Tibial nerve (tissue), 4 donors: ENCODE data around the gene CAP2. TPM values are rescaled to one million over a fixed set of nuclear protein-coding genes. Genes with fewer than 3 reads are reported as not detected.

Experiments used
- DNase-seq, 2 donors: peaks; one replicate each; pipeline ENCODE4 v3.0.0-alpha.2; 2019; ENCODE audit warnings: low spot score in 2 of 2
- H3K27ac ChIP-seq, 4 donors: fragments of 200-600 bp; sonication (generic) in 3 of 4; one replicate each; pipeline ENCODE4 v1.5.1; 2017 to 2019; ENCODE audit warnings: mild to moderate bottlenecking in 1 of 4
- H3K27me3 ChIP-seq, 2 donors: fragments of 200-600 bp; sonication (generic) in 1 of 2; one replicate each; pipeline versions ENCODE4 v1.5.1 to v1.6.0; 2017 to 2019
- H3K36me3 ChIP-seq, 3 donors: fragments of 200-600 bp; sonication (generic); one replicate each; pipeline ENCODE4 v1.5.1; 2018 to 2019
- H3K4me1 ChIP-seq, 4 donors: fragments of 200-600 bp; sonication (generic) in 3 of 4; one replicate each; pipeline ENCODE4 v1.5.1; 2017 to 2019
- H3K4me3 ChIP-seq, 4 donors: fragments of 200-600 bp; sonication (generic) in 3 of 4; one replicate each; pipeline ENCODE4 v1.5.1; 2017 to 2019; ENCODE audit warnings: mild to moderate bottlenecking in 1 of 4, moderate library complexity in 1 of 4
- H3K9me3 ChIP-seq, 4 donors: fragments of 200-600 bp; sonication (generic) in 3 of 4; one replicate each; pipeline ENCODE4 v1.5.1; 2017 to 2019
- EP300 ChIP-seq, 2 donors: sonication (generic); formaldehyde crosslinking; IDR thresholded peaks; one replicate each; pipeline ENCODE4 v1.6.1; 2017; ENCODE audit warnings: antibody characterized with exemption in 2 of 2, mild to moderate bottlenecking in 1 of 2
- POLR2A ChIP-seq, 2 donors: fragments of 450-650 bp; IDR thresholded peaks; one replicate each; pipeline ENCODE4 v1.6.1; 2017; ENCODE audit warnings: antibody characterized with exemption in 2 of 2, mild to moderate bottlenecking in 2 of 2, moderate library complexity in 2 of 2
- WGBS, 2 donors: methylation state at CpG; one replicate each; pipeline ENCODE4 v1.1.5; 2018; 5-methylcytosine and 5-hydroxymethylcytosine counted together
- total RNA-seq, 4 donors: library from RNA; depleted of rRNA; stranded (reverse); fragments of >200 nt; gene quantifications; one replicate each; pipeline ENCODE4 v1.1.0, GENCODE V29; 2016
- TF ChIP-seq, protein P1 (sequence below), 5 experiments: fragments of 200-600 bp in 3 of 5; fragments of 450-650 bp in 2 of 5; sonication (generic) in 3 of 5; IDR thresholded peaks; one replicate each; pipeline ENCODE4 v1.5.1; 2016 to 2019; ENCODE audit warnings: antibody characterized with exemption in 5 of 5, mild to moderate bottlenecking in 3 of 5, moderate library complexity in 2 of 5

CAP2 gene
- total RNA-seq, 4 donors from 2014 or later, result 4.2 to 11.8 (median 4.8) TPM

- H3K4me1 ChIP-seq, result no peaks in the 10 kb centered on the region
- TF ChIP-seq EP300 (IDR thresholded peaks at IDR 0.05), result no peak
- TF ChIP-seq, protein P1, sequence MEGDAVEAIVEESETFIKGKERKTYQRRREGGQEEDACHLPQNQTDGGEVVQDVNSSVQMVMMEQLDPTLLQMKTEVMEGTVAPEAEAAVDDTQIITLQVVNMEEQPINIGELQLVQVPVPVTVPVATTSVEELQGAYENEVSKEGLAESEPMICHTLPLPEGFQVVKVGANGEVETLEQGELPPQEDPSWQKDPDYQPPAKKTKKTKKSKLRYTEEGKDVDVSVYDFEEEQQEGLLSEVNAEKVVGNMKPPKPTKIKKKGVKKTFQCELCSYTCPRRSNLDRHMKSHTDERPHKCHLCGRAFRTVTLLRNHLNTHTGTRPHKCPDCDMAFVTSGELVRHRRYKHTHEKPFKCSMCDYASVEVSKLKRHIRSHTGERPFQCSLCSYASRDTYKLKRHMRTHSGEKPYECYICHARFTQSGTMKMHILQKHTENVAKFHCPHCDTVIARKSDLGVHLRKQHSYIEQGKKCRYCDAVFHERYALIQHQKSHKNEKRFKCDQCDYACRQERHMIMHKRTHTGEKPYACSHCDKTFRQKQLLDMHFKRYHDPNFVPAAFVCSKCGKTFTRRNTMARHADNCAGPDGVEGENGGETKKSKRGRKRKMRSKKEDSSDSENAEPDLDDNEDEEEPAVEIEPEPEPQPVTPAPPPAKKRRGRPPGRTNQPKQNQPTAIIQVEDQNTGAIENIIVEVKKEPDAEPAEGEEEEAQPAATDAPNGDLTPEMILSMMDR (IDR thresholded peaks at IDR 0.05), result no peak
- no peak for TF ChIP-seq POLR2A (IDR thresholded peaks at IDR 0.05)
- 32 to 50% methylated on average over 4 of the region's 4 CpGs for WGBS, 2 donors
- H3K4me3 ChIP-seq, result no peak overlapping the region
- H3K9me3 ChIP-seq, result no peaks in the 10 kb centered on the region
- H3K27ac ChIP-seq, result no peak overlapping the region
- H3K27me3 ChIP-seq, result no peaks in the 10 kb centered on the region
- H3K36me3 ChIP-seq, result no peaks in the 10 kb centered on the region
- DNase-seq, result no peak
Observed at GRCh38 chr6:17490724-17491123, 97.3 kb downstream of the CAP2 start.

DNA sequence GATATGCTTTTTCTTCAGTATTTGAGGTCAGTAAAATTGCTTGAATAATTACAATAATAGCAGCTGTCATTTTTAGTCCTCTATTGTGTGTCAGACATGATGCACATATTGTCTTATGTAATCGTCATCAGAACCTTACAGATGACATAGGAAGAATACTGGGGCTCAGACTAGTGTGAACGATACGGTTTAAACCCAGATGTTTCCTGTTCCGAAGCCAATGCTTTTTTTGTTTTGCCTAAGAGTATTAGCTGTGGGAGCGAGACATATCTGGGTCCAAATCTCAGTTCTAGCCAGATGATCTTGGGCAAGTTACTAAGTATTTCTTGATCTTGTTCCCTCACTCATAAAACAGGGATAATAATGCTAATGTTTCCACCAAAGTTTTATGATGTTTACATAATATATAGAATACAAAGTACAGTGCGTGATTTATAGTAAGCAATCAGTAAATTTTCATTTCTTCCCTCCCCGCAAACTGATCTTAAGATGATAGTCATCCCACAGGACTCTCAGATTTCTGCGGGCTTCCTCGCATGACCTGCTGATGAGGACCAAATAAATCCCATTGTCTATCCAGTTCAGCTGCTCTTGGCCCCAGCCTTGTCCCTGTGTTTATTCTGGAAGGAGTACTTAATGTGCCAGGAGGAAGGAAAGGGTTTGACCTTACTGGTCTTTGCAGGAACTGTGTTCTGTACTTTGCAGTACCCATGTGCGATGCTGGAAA is 98.2 kb downstream of the CAP2 start:
- 56 to 62% methylated on average over 10 of the region's 10 CpGs for WGBS, 2 donors
- TF ChIP-seq, protein P1 (IDR thresholded peaks at IDR 0.05), result no peak
- H3K27ac ChIP-seq, result no peak overlapping the region
- no peak for DNase-seq
- H3K9me3 ChIP-seq, result no peaks in the 10 kb centered on the region
- no peaks in the 10 kb centered on the region for H3K27me3 ChIP-seq
- H3K36me3 ChIP-seq, result no peaks in the 10 kb centered on the region
- no peak overlapping the region for H3K4me3 ChIP-seq
- H3K4me1 ChIP-seq, result no peaks in the 10 kb centered on the region

- H3K27me3 ChIP-seq, result no peaks in the 10 kb centered on the region
- no peaks in the 10 kb centered on the region for H3K4me1 ChIP-seq
- no peaks in the 10 kb centered on the region for H3K36me3 ChIP-seq
- H3K9me3 ChIP-seq, result no peaks in the 10 kb centered on the region
- no peak for DNase-seq
- TF ChIP-seq EP300 (IDR thresholded peaks at IDR 0.05) (no peak), POLR2A (IDR thresholded peaks at IDR 0.05) (no peak)
- TF ChIP-seq, protein P1 (IDR thresholded peaks at IDR 0.05), result no peak
- H3K27ac ChIP-seq, result peak overlapping the region in 1 of 4 donors; percentile 36
- no peak overlapping the region for H3K4me3 ChIP-seq
- WGBS, 2 donors, result 49 to 58% methylated on average over 6 of the region's 6 CpGs
Observed at GRCh38 chr6:17492350-17492749, 99.0 kb downstream of the CAP2 start.

DNA sequence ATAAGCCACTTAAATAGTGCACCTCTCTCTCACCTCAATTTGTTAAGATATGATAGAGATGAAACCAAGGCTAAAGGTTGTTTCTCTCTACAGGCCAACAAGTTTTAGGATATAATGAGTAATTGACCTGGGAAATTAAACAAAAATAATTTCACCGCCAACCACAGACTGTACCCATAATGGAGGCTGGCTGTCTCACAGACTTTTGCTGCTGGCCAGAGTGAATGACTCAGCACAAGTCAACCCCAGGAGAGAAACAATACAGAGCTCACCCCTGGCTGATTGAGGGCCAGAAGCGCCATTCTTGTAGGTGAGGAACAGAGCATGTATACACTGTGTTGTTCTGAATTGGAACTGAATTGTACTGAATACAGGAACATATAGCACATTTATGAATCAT is 99.9 kb downstream of the CAP2 start:
- no peaks in the 10 kb centered on the region for H3K4me1 ChIP-seq

DNA sequence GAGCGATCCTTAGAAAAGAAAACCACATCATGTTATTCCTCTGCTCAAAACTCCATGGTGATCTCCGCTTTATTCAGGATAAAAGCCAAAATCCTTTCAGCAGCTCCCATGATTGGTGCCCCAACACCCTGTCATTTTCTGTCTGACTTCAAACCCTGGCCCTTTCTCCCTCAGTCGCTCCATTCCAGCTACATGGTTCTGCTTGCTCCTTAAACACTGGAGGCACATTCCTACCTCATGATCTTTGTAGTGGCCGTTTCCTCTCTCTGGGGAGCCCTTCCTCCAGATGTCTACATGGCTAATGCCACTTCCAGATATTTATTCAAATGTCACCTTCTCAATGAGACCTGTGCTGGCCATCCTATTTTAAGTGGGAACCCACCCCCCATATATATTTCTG is 100.8 kb downstream of the CAP2 start:
- 87 to 89% methylated on average over 4 of the region's 4 CpGs for WGBS, 2 donors
- H3K36me3 ChIP-seq, result no peaks in the 10 kb centered on the region
- DNase-seq, result no peak
- TF ChIP-seq POLR2A (IDR thresholded peaks at IDR 0.05) (no peak), EP300 (IDR thresholded peaks at IDR 0.05) (no peak)
- H3K4me1 ChIP-seq, result no peaks in the 10 kb centered on the region
- H3K27ac ChIP-seq, result no peak overlapping the region
- no peaks in the 10 kb centered on the region for H3K27me3 ChIP-seq
- H3K4me3 ChIP-seq, result no peak overlapping the region
- H3K9me3 ChIP-seq, result no peaks in the 10 kb centered on the region

More for the DNA sequence above, 99.9 kb downstream of the CAP2 start:
- Histone ChIP-seq H3K36me3 (no peaks in the 10 kb centered on the region), H3K9me3 (no peaks in the 10 kb centered on the region), H3K27ac (no peak overlapping the region), H3K4me3 (no peak overlapping the region), H3K27me3 (no peaks in the 10 kb centered on the region)
- WGBS, 2 donors, result 73 to 84% methylated on average over 2 of the region's 2 CpGs
- DNase-seq, result no peak
- no peak for TF ChIP-seq POLR2A (IDR thresholded peaks at IDR 0.05)
- TF ChIP-seq, protein P1 (IDR thresholded peaks at IDR 0.05), result no peak
- TF ChIP-seq EP300 (IDR thresholded peaks at IDR 0.05), result no peak
